ENCODE data around the gene NME2. TPM values are rescaled to one million over a fixed set of nuclear protein-coding genes. Genes with fewer than 3 reads are reported as not detected.
"Not testable (repeated sequence)": the region's sequence is repeated elsewhere in the genome, so short reads cannot be mapped to it uniquely, and the experiment has no call there.

Gene NME2
- total RNA-seq: 100 to 1,000 TPM; 388 to 432 TPM
- long read RNA-seq, donor 1, transcript NME2-205 (5 exons, 826 nt): major isoform, 49 of 56 reads
- long read RNA-seq, donor 1, partial matches to known transcripts: 0 of 56 reads
- long read RNA-seq, donor 1, other reads (novel, unspliced or antisense): 1 of 56 reads
- long read RNA-seq, donor 2, transcript NME2-205 (5 exons, 826 nt): major isoform, 170 of 195 reads
- long read RNA-seq, donor 2, transcript NME2-202 (4 exons, 866 nt): minor isoform, 15 of 195 reads
- long read RNA-seq, donor 2, partial matches to known transcripts: 0 of 195 reads
- long read RNA-seq, donor 2, other reads (novel, unspliced or antisense): 3 of 195 reads

- peak; percentile 97 for DNase-seq (ENCODE audit: low spot score)
- intact Hi-C loops (cut with DNase I): no loop called here
Measured at GRCh38 chr17:51166198-51166986, at the start of gene NME2. NME2 (plus strand) TSS chr17:51166411; CDS start chr17:51166831, 420 bp downstream.

DNA sequence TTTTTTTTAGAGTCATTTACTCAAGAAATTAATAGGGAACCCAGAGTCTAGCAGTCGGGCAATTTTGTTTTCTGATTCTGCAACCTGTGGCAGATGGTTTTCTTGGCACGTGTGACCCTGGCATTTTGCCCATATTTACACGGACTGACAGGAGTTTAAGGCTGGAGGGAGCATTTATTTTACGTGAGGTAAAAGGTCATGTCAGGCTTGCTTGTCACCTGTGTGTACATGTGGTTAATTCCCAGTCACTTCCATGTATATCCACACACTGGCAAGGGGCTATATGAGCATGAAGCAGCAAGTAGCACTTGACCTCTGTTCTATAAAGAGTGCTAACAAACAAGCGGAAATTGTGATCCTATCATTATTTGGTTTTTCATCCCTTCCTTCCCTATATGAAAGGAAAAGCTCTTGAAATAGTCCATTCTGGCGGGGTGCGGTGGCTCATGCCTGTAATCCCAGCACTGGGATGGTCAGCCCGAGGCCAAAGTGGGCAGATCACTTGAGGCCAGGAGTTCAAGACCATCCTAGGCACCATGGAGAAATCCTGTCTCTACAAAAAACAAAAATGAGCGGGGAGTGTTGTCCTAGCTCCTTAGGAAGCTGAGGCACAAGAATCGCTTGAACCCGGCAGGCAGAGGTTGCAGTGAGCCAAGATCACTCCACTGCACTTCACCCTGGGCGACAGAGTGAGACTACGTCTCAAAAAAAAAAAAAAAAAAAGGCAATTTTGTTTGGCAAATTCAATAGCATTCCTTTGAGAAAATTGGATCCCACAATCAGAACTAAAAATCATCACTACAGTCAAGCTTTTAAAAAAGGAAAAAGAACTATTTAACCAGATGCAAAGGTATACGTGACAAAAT is 47.6 kb upstream of the NME2 start:
- intact Hi-C loops (cut with DNase I): no loop called here
- no peak for DNase-seq (ENCODE audit: low spot score)

DNA sequence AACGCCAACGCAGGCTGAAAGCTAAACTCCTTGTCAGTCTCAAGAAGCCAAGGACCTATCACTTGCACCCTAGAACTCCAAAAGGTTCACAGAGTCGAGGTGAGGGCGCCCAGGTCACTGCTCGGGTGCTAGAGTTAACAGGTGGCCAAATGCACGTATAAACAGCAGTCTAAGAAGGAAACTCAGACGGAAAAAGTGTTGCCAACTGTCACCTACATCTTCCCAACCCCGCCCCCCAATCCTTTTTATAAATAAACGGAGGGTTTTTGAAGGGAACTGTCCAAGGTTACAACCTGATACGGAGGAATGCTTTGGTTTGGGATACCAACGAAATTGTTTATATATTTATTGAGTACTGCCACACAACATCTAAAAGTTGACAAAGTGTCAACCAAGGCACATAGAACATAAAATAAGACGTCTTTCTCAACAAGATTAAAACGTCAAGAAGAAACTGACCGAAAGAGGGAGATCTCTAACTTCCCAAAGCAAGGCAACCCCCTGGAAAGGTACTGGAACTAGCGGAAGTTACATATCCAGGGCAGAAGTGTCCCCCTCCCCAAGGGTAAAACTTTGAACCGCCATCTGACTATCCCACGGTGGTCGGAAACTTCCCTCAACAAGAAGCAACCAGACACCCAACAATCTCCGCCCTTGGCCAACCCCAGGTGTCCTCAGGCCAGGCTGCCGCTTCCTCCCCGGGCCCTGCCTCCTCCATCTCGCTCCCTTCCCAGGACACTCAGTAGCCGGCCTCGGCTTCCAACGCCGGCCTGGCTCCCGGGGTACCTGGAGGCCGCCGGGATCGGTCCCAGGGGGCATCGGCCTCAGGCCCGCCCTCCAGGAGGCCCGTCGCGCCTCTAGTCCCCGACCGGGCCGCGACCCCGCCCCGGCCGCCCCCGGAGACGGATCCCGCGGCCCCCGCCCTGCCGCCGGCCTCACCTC is 46.5 kb upstream of the NME2 start:
- intact Hi-C loops (cut with DNase I): loop anchor here in 1 of 2 donors (10.0 kb wide), 1 partner anchor 255 kb away; the partner anchor contains the start of gene TOB1
- DNase-seq (ENCODE audit: low spot score): peak; percentile 82

- DNase-seq (ENCODE audit: low spot score): no peak
- intact Hi-C loops (cut with DNase I): loop anchor here in 1 of 2 donors (10.0 kb wide), 1 partner anchor 256 kb away; the partner anchor contains the start of gene TOB1
Measured at GRCh38 chr17:51120357-51120738, 45.9 kb upstream of the NME2 start.

DNA sequence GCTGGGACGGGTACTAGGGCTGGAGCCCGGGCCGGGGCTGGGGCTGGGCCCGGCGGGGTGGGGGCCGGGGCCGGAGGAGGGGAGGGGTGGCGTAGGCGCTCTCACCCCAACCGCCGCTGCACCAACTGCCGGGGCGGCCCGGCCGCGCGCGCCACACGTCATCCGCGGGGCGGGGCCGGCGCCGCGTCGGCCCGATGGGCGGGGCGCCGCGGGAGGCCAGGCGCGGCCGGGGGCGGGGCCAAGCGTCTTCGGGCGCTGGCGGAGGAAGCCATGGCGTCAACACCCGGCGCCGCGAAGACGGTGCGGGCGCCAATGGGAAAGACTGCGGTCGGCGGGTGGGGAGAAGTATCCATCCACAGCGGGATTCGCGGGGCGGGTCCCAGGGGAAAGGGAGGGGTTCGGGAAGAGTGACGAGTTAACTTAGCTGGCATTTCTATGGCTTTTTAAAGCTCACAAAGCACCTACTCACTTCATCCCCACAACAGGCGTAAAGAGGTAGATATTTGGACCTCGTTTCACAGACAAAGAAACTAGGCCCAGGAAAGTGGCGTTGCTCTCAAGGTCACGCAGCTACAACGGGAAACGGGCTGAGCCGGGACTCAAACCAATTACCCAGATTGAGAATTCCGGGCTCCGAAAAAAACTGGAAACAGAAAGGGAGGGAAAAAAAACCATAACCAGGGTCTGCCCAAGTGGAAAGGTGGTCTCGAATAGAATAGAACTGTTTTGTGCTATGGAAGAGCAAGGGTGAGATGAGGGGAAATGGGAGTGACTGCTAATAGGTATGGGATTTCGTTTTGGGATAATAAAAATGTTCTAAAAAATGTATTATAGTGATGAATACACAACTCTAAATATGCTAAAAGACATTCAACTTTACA is 45.2 kb upstream of the NME2 start, which contains the start of gene SPAG9:
Gene SPAG9, minus strand, starts transcription at position 130 of the 881 bp plus-strand sequence. CDS start 212 bp downstream, outside the sequence.
- intact Hi-C loops (cut with DNase I): loop anchor here in 1 of 2 donors (10.0 kb wide), 1 partner anchor 256 kb away; the partner anchor contains the start of gene TOB1
- peak; percentile 99 for DNase-seq (ENCODE audit: low spot score)

GRCh38 chr17:51121620-51122472 is 44.4 kb upstream of the NME2 start:
- intact Hi-C loops (cut with DNase I): loop anchor here in 1 of 2 donors (10.0 kb wide), 1 partner anchor 257 kb away; the partner anchor contains the start of gene TOB1
- DNase-seq (ENCODE audit: low spot score): peak; percentile 96

DNA sequence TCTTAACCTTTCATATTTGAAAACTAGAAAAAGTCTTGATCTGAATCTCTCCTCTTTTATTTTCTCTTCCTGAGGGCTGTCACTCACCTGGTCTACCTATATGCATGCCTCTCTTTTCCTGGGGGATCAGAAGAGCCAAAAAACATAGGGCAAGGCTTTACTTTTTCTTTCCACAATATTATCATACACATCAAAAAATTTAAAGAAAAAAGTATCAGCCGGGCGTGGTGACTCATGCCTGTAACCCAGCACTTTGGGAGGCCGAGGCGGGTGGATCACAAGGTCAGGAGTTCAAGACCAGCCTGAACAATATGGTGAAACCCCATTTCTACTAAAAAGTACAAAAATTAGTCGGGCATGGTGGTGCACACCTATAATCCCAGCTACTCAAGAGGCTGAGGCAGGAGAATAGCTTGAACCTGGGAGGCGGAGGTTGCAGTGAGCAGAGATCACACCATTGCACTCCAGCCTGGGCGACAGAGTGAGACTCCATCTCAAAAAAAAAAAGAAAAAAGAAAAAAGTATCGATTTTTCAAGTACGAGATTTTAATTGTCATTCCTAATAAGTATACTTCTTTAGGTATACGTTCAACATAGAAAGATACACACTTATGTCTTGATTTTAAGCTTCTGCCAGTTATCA is 43.6 kb upstream of the NME2 start:
- not testable (repeated sequence) for DNase-seq (ENCODE audit: low spot score)
- intact Hi-C loops (cut with DNase I): loop anchor here in 1 of 2 donors (10.0 kb wide), 1 partner anchor 258 kb away; the partner anchor contains the start of gene TOB1

DNA sequence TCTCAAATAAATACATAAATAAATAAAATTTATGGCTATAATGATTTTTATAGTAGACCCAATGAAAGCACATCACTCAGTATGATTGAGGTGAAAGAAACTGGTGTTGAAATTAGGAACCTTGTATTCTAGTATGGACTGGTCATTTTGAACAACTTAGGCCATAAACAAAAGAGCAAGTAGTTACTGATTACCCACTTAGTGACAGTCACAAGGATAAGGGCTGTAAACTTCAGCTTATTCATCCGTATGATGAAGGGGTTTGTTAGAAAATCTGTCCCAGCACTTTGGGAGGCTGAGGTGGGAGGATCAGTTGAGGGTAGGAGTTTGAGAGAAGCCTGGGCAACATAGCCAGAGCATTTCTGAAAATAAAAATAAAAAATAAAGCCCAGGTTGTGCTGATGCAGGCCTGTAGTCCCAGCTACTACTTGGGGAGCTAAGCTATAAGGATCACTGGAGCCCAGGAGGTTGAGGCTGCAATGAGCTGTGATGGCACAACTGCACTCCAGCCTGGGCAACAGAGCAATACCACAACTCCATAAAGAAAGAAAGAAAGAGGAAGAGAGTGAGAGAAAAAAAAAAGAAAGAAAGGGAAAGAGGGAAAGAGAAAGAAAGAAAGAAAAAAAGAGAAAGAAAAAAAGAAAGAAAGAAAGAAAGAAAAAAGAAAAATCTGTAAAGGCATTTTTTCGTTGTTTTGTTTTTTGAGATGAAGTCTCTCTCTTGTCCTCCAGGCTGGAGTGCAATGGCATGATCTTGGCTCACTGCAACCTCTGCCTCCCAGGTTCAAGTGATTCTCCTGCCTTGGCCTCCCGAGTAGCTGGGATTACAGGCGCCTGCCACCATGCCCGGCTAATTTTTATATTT is 41.3 kb upstream of the NME2 start:
- no peak for DNase-seq (ENCODE audit: low spot score)
- intact Hi-C loops (cut with DNase I): loop anchor here in 1 of 2 donors (10.0 kb wide), 1 partner anchor 260 kb away; the partner anchor contains the start of gene TOB1

DNA sequence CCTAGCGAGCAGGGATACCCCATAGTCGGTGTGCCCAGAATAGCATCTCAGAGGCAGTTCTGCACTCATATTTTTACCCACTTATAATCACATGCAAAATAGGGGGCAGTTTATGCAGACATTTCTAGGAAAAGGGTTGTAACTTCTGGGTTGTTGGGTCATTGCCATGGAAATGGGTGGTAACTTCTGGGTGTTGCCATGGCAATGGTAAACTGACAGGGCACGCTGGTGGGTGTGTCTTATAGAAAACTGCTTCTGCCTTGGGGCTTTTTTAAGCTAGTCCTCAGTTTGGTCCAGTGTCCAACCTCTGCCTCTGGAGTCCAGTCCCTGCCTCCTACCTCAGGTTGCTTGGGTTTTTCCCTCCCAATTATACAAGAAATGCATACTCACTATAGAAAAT is 38.1 kb upstream of the NME2 start:
- intact Hi-C loops (cut with DNase I): loop anchor here in 1 of 2 donors (10.0 kb wide), 1 partner anchor 263 kb away; the partner anchor contains the start of gene TOB1
- DNase-seq (ENCODE audit: low spot score): no peak

DNA sequence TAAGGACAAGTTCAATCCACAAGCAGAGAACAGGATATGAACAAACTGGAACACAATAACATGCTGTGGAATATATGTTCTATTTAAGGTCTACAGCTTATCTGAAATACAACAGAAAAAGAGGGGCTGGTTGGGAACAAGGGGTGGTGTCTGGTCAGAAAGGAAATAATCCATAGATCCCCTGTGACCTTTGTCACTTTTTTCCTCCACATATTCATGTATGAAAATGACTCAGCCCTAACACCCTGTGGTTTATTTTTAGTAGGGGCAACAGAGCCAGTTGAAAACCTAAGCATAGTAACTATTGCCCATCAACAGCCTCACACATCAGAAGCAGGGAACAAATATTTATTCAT is 33.3 kb upstream of the NME2 start:
- intact Hi-C loops (cut with DNase I): no loop called here
- no peak for DNase-seq (ENCODE audit: low spot score)

DNA sequence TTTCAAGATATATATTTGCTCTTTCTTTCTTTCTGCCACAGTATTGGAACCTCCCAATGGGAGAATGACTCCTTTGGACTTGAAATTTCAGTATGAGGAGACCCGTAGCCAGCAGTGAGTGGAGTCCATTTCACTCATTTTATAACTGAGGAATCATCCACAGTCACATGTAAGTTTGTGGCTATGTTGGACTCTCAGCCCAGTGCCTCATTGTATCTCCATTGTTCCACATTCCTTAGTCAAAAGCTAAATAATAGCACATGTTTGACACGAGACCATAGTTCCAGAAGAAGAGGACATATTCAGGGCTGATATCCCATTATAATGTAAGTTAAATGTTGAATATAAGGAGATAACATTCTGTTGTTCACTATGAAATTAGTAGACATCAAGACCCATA is 32.8 kb upstream of the NME2 start:
- DNase-seq (ENCODE audit: low spot score): no peak
- intact Hi-C loops (cut with DNase I): no loop called here

DNA sequence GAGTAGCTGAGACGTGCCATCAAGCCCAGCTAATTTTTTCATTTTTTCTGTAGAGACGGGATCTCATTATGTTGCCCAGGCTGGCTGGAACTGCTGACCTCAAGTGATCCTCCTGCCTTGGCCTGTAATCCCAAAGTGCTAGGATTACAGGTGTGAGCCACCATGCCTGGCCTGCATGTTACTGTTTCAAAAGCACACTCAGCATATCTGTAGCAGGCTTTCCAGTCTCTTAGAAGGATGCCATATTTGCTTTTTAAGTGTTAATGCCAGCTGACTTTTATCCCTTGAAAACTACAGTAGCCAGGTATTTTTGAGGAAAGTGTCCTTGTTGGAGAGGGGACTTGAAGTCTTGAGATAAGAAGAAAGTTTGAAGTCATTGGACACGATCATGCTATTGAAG is 30.3 kb upstream of the NME2 start:
- no peak for DNase-seq (ENCODE audit: low spot score)
- intact Hi-C loops (cut with DNase I): no loop called here

DNA sequence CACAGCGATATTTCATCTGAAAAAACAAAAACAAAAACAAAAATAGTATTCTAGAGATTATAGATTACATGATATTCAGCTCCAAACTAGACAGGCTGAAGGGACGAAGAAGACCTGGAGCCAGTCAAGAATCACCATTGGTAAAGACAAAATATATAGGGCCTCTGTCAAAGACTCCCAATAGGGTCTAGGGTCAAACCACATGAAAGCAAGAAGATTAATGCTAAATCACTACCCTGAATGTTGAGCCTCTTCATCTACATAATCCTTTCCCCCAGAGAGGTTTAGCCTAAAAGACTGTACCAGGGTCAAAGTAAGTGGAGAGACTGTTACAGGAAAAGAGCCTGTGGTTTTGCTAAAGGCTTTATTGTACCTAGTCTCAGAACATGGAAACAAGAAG is 23.6 kb upstream of the NME2 start:
- no peak for DNase-seq (ENCODE audit: low spot score)
- intact Hi-C loops (cut with DNase I): no loop called here

GRCh38 chr17:51144266-51145022 is 21.8 kb upstream of the NME2 start:
- intact Hi-C loops (cut with DNase I): no loop called here
- no peak for DNase-seq (ENCODE audit: low spot score)

Data from posterior vena cava (tissue), 2 donors.